Activated CD4-positive, alpha-beta memory T cell treated with anti-CD3 and anti-CD28 coated beads for 36 hours (primary cell): ENCODE data around the gene LMCD1. TPM values are rescaled to one million over a fixed set of nuclear protein-coding genes. Genes with fewer than 3 reads are reported as not detected.

ENCODE experiments used
- CTCF ChIA-PET: fragments of 350-600 bp; sonication (Branson Sonifier 250); formaldehyde crosslinking; loops from one replicate; lab custom pipeline; 2021; ENCODE audit warnings: antibody characterized with exemption, inconsistent platforms; lab: Charles Lee
- POLR2A ChIA-PET: fragments of 350-600 bp; sonication (Branson Sonifier 250); formaldehyde crosslinking; loops from one replicate; lab custom pipeline; 2021; ENCODE audit warnings: antibody characterized with exemption; lab: Charles Lee
- DNase-seq: peaks from one replicate; pipeline ENCODE4 v3.0.0-alpha.2; 2020
- H3K27ac Mint-ChIP-seq: one replicate; pipeline ENCODE4 v1.8.0; 2021; ENCODE audit warnings: mixed read lengths
- H3K27me3 Mint-ChIP-seq: one replicate; pipeline ENCODE4 v1.8.0; 2021; ENCODE audit warnings: mixed read lengths
- H3K36me3 Mint-ChIP-seq: one replicate; pipeline ENCODE4 v1.8.0; 2021; ENCODE audit warnings: mixed read lengths
- H3K4me1 Mint-ChIP-seq: one replicate; pipeline ENCODE4 v1.8.0; 2021; ENCODE audit warnings: low read depth, mixed read lengths
- H3K4me3 Mint-ChIP-seq: one replicate; pipeline ENCODE4 v1.8.0; 2021; ENCODE audit warnings: mild to moderate bottlenecking, mixed read lengths
- H3K9me3 Mint-ChIP-seq: one replicate; pipeline ENCODE4 v1.8.0; 2021; ENCODE audit warnings: mixed read lengths
- intact Hi-C: fragments of 100-400 bp; cut with micrococcal nuclease; formaldehyde crosslinking; loops from one replicate; pipeline ENCODE4 v1.15.1; 2023
- total RNA-seq, 2 experiments: library from RNA; stranded (reverse); gene quantifications; one replicate each; pipeline ENCODE4 v1.2.3, GENCODE V29; 2021

Gene LMCD1
- total RNA-seq, 2 experiments from 2014 or later = 3.5 to 3.8 TPM

DNA sequence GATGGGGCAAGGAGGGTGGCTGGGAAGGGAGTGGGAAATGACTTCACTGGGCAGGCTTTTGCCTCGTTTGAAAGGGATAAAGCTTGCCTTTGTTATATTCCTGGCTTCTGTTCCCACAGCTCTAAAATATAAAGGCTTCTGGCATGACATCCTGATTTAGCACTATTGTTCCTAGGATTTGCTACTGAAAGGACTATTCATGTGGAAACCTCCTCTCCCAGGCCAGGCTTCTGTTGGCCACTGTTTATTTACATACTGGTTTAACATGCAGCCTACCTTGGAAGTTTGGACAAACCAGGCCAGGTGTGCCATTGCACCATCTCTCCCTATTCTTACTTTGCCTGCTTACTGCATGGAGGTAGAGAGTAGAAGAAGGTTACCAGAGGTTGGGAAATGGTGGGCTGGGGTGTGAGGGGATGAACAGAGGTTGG lies 2.4 kb upstream of the LMCD1 start:
- DNase-seq = no peak
- Mint-ChIP-seq H3K36me3 (no peaks in the 10 kb centered on the region), H3K4me1 (peaks cover 12% of the 10 kb centered on the region), H3K9me3 (no peaks in the 10 kb centered on the region), H3K4me3 (no peak overlapping the region), H3K27me3 (peaks cover 10% of the 10 kb centered on the region), H3K27ac (no peak overlapping the region)
- ChIA-PET POLR2A (no interaction called here), CTCF (no interaction called here)
- intact Hi-C loops = no loop called here

DNA sequence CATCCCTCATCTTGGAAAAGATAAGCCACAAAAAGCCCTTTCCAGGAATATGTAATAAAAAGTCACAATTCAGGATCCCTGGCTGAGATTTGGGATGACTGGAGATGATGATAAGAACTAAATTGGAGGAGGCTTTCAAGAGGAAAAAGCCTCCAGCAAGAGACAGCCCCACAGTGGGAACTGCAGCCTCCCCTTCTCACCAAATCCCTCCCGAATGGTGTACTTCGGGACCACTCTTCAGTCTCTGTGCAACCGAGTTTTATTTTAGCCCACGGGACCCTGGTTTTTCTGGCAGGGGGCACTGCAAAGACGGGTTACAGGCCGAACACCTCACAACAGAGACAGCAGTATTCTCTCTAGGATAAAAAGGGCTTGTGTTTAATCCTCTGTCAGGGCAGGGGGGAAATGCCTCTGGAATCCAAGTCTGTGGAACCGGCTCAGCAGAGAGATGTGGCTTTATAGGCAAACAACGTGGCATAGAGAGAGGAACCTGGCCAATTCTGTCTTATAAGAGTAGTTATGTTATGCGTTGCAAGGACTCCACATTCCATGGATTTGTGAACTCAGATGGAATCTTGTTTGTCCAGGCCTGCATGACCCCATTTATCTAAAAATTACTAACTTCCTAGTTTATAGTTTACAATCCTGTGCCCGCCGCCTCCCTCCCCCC lies 1.2 kb upstream of the LMCD1 start:
- Mint-ChIP-seq H3K9me3 (no peaks in the 10 kb centered on the region), H3K27ac (no peak overlapping the region), H3K4me3 (no peak overlapping the region), H3K4me1 (peaks cover 20% of the 10 kb centered on the region), H3K27me3 (peaks cover 6% of the 10 kb centered on the region), H3K36me3 (no peaks in the 10 kb centered on the region)
- ChIA-PET CTCF (no interaction called here), POLR2A (no interaction called here)
- intact Hi-C loops = loop anchor here (2.0 to 5.0 kb wide), 3 partner anchors 24 to 144 kb away; no protein-coding TSS in a partner anchor
- DNase-seq = no peak

DNA sequence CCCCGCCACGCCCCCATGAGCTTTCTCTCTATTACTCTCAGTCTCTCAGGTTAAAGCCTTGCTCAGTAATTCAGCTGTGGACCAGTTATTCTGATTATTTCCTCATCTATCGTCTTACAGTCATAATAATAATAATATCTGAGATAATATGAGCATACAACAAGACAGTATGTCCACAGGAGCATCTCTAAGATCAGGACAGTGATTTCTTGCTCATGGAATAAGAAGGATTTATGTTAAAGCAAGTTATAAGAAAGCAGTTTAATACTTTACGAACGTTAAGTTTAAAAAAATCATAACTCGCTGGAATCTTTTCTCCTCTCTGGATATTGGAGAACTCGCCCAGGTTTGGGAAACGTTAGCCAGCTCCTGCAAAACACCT lies 643 bp upstream of the LMCD1 start:
- ChIA-PET CTCF (interaction anchor here (1.5 kb wide), 1 partner anchor 83 kb away, joined by 4 read pairs; no protein-coding TSS in a partner anchor), POLR2A (no interaction called here)
- Mint-ChIP-seq H3K4me3 (peak overlapping the region; percentile 73), H3K4me1 (peaks cover 20% of the 10 kb centered on the region), H3K27me3 (peaks cover 6% of the 10 kb centered on the region), H3K36me3 (no peaks in the 10 kb centered on the region), H3K27ac (no peak overlapping the region), H3K9me3 (no peaks in the 10 kb centered on the region)
- intact Hi-C loops = loop anchor here (2.0 to 5.0 kb wide), 3 partner anchors 24 to 144 kb away; no protein-coding TSS in a partner anchor
- no peak for DNase-seq

DNA sequence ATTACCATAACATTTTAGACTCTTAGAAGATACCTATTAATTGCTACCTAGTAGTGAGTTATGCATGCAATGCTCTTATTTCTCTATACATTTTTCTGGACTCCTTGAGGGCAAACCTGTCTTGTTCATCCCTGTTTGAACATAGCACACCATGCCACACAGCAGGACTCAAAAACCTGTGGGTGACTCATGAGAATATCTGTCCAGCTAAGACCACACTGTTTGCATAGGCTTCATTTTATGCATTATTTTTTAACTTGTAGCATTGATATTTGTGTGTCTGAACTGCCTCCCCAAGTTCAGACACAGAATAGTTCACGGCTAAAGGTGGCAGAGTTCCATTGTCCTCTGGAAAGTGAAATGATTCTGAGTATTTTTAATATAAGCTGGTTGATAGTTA lies 1.8 kb downstream of the LMCD1 start:
- intact Hi-C loops = loop anchor here (5.0 kb wide), 1 partner anchor 124 kb away; no protein-coding TSS in a partner anchor
- Mint-ChIP-seq H3K9me3 (no peaks in the 10 kb centered on the region), H3K27ac (no peak overlapping the region), H3K4me1 (peaks cover 20% of the 10 kb centered on the region), H3K27me3 (peaks cover 5% of the 10 kb centered on the region), H3K36me3 (no peaks in the 10 kb centered on the region), H3K4me3 (no peak overlapping the region)
- CTCF ChIA-PET = no interaction called here
- POLR2A ChIA-PET = no interaction called here
- DNase-seq = no peak

DNA sequence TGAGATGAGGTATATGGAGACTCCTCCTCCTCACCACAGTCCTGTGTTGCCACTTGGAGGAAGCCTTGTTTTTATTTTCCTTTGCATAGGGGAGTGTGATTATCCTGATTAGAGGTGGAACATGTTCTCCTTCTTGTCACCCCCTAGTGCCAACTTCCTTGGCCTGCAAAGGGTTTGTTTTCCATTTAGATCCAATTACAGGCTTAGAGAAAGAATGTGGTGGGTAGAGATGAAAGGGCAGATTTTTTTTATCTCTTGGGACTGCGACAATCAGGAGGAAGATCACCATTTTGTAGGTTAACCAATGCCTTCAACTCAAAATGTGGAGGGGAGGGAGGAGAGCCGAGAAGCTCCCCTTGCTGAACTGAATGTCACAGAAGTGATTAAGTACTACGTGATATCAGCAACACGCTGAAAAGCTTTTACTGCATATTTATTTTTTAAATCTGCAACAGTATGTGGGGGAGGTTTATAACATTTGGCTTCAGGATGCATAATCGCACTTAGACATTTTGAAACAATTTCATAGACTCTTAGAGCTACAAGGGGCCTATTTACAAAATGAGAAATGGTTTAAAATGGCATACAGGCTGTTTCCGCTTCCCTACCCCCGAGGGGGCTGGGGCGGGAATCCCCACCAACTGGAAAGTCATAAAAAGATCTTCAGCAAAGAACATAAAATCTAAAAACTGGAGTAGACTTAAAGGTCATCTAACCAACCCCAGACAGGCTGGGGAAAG lies 2.4 kb downstream of the LMCD1 start:
- ChIA-PET CTCF (no interaction called here), POLR2A (interaction anchor here (1.0 kb wide), 1 partner anchor 21 kb away, joined by 3 read pairs; no protein-coding TSS in a partner anchor)
- intact Hi-C loops = loop anchor here (5.0 kb wide), 1 partner anchor 123 kb away; no protein-coding TSS in a partner anchor
- peak; percentile 49 for DNase-seq
- H3K27ac Mint-ChIP-seq = peak overlapping the region; percentile 51
- H3K27me3 Mint-ChIP-seq = peaks cover 5% of the 10 kb centered on the region
- peaks cover 20% of the 10 kb centered on the region for H3K4me1 Mint-ChIP-seq
- no peaks in the 10 kb centered on the region for H3K9me3 Mint-ChIP-seq
- no peak overlapping the region for H3K4me3 Mint-ChIP-seq
- no peaks in the 10 kb centered on the region for H3K36me3 Mint-ChIP-seq

DNA sequence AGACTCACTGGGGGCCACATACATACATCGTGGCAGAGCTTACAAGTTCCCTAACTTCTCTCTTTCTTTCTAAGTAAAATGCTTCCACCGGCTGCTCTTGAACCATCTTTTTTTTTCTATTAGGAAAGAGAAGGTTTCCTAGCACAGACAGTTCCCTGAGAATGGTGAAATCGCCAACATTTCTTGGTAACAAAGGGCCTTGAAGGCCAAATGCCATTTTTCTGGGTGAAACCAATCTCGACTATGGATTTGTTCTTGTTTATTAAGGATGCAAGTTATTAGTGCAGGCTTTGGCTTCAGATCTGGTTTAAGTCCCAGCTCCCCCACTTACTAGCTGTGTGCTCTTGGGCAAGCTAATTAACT lies 3.0 kb downstream of the LMCD1 start:
- DNase-seq = no peak
- H3K9me3 Mint-ChIP-seq = no peaks in the 10 kb centered on the region
- no peak overlapping the region for H3K4me3 Mint-ChIP-seq
- H3K27me3 Mint-ChIP-seq = peaks cover 5% of the 10 kb centered on the region
- peaks cover 20% of the 10 kb centered on the region for H3K4me1 Mint-ChIP-seq
- POLR2A ChIA-PET = interaction anchor here (1.0 kb wide), 1 partner anchor 20 kb away, joined by 3 read pairs; no protein-coding TSS in a partner anchor
- H3K27ac Mint-ChIP-seq = peak overlapping the region; percentile 51
- H3K36me3 Mint-ChIP-seq = no peaks in the 10 kb centered on the region
- CTCF ChIA-PET = no interaction called here
- intact Hi-C loops = loop anchor here (5.0 kb wide), 1 partner anchor 123 kb away; no protein-coding TSS in a partner anchor

DNA sequence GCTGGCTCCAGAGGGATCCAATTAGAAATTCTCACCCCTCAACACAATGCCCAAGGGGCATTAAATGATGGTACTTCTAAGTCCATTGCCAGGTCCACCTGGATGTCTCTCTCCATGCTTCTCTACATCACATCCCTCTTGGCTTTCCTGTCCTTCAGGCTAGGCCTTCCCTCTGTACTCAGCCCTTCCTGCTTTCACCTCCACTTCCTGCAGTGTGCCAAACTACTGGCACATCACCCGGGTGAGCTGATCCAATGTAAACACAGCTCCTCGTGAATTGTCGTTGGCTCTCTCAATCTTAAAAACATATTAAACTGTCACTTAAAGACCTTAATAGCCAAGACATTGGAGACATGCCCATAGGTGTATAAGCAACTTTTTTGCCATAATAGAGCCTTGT lies 4.0 kb downstream of the LMCD1 start:
- H3K36me3 Mint-ChIP-seq = no peaks in the 10 kb centered on the region
- no peak overlapping the region for H3K27ac Mint-ChIP-seq
- H3K27me3 Mint-ChIP-seq = peaks cover 5% of the 10 kb centered on the region
- CTCF ChIA-PET = no interaction called here
- no peaks in the 10 kb centered on the region for H3K9me3 Mint-ChIP-seq
- POLR2A ChIA-PET = no interaction called here
- H3K4me1 Mint-ChIP-seq = peaks cover 20% of the 10 kb centered on the region
- H3K4me3 Mint-ChIP-seq = no peak overlapping the region
- no peak for DNase-seq
- intact Hi-C loops = no loop called here

DNA sequence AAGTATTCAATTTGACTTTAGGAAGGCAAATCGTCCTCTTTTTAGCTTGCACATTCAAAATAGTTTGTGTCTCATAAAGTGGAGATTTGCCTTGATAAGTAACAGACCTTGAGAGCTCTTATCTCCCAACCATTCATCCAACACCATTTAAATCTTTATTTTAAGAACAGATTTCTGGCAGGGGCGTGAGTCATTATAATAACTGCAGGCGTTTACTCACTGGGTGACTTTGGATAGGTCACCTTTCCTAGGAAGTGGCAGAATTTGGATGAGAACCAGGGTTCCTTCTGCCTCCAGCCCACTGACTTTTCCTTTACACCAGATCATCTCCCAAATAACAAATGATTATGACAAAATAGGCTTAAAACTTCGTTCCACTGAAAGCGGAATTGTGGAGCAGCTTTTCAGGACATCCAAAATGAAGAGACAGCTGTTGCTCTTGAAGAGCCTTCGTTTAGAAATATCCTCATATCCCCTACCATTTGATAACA lies 5.0 kb downstream of the LMCD1 start:
- Mint-ChIP-seq H3K27me3 (peaks cover 2% of the 10 kb centered on the region), H3K27ac (no peak overlapping the region), H3K9me3 (no peaks in the 10 kb centered on the region), H3K4me1 (peaks cover 14% of the 10 kb centered on the region), H3K4me3 (no peak overlapping the region), H3K36me3 (no peaks in the 10 kb centered on the region)
- POLR2A ChIA-PET = no interaction called here
- no peak for DNase-seq
- intact Hi-C loops = no loop called here
- CTCF ChIA-PET = no interaction called here

DNA sequence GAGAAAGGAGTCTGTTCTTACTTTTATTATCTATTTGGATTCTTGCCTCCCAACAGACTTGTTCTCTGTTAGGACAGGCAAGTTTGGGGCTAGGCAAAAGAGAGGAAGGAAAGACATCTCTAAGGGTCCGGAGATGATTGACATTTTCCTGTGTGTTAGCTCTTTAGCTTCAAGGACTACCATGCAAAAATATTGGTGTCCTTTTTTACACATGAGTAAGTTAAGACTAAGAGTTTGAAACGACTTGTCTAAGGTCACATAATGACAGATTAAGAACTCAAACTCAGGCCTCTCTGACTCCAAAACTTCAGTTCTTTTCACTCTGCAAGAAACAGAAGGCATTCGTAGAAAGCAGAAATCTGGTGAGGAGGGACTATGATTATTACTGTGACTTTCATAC lies 5.9 kb downstream of the LMCD1 start:
- no peaks in the 10 kb centered on the region for H3K27me3 Mint-ChIP-seq
- no peak for DNase-seq
- H3K36me3 Mint-ChIP-seq = no peaks in the 10 kb centered on the region
- intact Hi-C loops = no loop called here
- H3K4me1 Mint-ChIP-seq = peaks cover 13% of the 10 kb centered on the region
- no peak overlapping the region for H3K4me3 Mint-ChIP-seq
- POLR2A ChIA-PET = no interaction called here
- H3K9me3 Mint-ChIP-seq = no peaks in the 10 kb centered on the region
- H3K27ac Mint-ChIP-seq = no peak overlapping the region
- CTCF ChIA-PET = no interaction called here

DNA sequence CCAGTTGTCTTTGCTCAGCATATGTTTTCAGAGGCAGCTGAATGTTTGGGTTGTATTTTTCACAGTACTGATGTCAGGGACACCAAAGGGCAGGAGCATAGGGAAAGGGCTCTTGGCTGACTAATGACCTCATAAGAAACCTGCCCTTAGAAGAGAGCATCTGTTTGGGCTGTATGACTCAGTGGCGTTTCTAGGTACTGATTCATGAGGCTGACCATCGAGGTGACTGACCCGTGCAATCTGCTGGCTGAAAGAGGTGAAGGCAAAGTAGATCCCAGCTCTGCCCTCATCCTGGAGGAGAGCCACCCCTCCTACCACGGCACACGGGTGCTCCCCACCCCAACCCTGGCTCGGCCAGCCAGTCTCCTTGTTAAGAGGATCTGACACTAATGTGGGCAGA lies 8.3 kb downstream of the LMCD1 start:
- ChIA-PET CTCF (no interaction called here), POLR2A (no interaction called here)
- H3K4me1 Mint-ChIP-seq = no peaks in the 10 kb centered on the region
- H3K36me3 Mint-ChIP-seq = no peaks in the 10 kb centered on the region
- no peaks in the 10 kb centered on the region for H3K9me3 Mint-ChIP-seq
- intact Hi-C loops = no loop called here
- peaks cover 2% of the 10 kb centered on the region for H3K27me3 Mint-ChIP-seq
- DNase-seq = no peak
- H3K4me3 Mint-ChIP-seq = no peak overlapping the region
- H3K27ac Mint-ChIP-seq = no peak overlapping the region

DNA sequence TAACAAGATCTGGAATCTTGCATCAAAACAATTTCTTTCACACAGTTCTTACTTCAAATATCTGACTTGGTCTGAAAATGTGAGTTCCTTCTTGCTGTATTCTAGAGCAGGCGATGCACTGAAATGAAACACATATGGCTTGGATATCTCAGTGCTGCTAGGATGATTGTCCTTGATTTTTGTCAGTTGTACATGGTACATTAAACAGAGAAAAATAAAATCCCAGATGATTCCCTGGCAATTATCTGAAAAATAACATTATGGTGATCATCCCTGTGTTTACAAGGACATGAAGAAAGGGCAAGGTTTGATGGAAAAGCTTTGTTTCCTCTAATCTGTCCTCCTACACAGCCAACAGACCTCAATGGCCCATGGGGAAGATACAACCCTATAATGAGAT lies 10.6 kb downstream of the LMCD1 start:
- CTCF ChIA-PET = no interaction called here
- H3K4me1 Mint-ChIP-seq = no peaks in the 10 kb centered on the region
- H3K4me3 Mint-ChIP-seq = no peak overlapping the region
- peaks cover 2% of the 10 kb centered on the region for H3K27me3 Mint-ChIP-seq
- H3K27ac Mint-ChIP-seq = no peak overlapping the region
- DNase-seq = no peak
- POLR2A ChIA-PET = no interaction called here
- H3K36me3 Mint-ChIP-seq = no peaks in the 10 kb centered on the region
- H3K9me3 Mint-ChIP-seq = no peaks in the 10 kb centered on the region
- intact Hi-C loops = no loop called here

DNA sequence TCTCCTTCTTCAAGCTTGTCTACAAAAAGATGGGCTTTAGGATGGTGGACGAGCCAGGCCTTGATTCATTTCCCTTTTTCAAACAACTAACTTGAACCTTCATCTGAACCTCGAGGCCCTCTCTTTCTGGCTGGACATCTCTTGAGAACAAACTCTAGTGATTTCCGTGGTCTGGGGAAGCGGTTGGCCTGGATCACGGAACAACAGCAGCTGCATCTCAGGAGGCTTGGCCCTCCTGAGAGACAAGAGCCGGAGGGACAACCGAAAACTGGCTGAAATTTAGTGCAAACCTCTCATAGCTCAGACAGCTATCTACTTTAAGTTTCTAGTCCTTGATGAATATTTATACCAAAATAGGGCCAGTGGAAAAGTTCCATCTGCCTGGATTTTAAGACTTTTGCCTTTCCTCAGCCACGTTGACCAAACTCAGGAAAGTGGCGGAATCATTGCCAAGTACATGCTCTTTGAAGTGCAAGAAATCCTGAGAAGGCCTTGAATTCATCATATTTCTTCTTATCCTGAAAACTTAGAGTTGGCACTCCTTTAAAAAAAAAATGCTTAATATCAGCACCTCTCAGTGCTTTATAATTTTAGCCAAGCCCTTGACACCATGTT lies 14.5 kb downstream of the LMCD1 start:
- Mint-ChIP-seq H3K9me3 (no peaks in the 10 kb centered on the region), H3K4me3 (no peak overlapping the region), H3K27ac (no peak overlapping the region), H3K36me3 (no peaks in the 10 kb centered on the region), H3K4me1 (no peaks in the 10 kb centered on the region), H3K27me3 (peaks cover 2% of the 10 kb centered on the region)
- CTCF ChIA-PET = no interaction called here
- DNase-seq = no peak
- intact Hi-C loops = no loop called here
- POLR2A ChIA-PET = no interaction called here
